ENCODE results near the gene PAX6.

PAX6 gene

DNA sequence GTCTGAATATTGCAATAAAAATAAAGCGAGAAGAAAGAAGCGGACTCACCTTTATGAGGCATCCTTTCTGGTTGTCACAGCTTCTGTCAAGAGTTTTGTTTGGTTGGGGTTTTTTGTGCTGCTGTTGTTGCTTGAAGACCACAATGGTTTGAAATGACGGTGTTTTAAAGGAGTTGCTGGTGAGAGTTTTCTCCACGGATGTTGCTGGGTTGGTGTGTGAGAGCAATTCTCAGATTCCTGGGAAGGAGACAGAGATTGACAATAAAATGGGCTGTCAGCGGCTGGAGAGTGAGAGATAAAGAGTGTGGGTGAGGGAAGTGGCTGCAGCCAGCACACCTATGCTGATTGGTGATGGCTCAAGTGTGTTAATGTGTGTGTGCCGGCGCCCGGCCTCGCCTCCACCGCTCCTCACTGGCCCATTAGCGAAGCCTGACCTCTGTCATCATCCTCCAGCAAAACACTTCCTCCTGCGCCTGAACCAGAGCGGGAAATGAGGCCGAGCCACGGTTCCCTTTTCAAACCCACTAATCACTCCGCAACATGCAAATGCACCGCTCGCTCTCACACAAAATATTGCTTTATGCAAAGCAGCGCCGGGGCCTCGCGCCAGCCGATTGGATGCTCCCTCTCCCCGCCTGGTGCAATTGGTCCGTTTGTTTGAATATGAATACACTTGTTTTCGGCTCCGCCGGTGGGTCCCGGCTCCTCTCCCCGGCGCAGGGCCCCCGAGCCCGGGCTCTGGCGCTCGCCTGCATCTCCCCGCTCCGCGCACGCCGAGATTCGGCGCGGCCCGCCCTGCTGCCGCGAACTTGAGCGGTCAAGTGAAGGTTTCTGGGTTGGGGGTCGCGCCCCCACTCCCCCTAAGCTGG is at the start of gene PAX6:
TSS of gene PAX6 (minus strand) at position 544 of the 869 bp plus-strand sequence. CDS start 4,911 bp downstream, outside the sequence.
- DNase-seq: peak; percentile 26

- DNase-seq: no peak
These were observed 49.3 kb upstream of the PAX6 start for GRCh38 chr11:31860391-31860790.

DNA sequence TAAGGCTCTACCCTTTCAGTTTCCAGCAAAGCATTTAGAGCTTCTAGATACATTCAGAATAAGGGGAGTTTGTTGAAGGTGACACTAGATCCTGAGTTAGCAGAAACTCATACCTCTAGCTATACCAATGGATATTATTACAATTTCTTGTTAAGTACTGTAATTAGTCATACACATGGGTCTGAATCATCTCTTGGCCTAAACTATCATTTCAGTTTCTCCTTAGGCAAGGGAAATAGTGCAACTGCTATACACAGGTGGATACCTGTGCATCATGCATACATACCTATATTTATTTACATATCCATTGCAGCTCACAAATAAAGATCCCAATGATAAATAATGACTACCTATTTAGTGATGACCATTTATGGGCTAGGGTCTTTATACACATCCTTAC is 45.1 kb upstream of the PAX6 start:
- DNase-seq: no peak

DNA sequence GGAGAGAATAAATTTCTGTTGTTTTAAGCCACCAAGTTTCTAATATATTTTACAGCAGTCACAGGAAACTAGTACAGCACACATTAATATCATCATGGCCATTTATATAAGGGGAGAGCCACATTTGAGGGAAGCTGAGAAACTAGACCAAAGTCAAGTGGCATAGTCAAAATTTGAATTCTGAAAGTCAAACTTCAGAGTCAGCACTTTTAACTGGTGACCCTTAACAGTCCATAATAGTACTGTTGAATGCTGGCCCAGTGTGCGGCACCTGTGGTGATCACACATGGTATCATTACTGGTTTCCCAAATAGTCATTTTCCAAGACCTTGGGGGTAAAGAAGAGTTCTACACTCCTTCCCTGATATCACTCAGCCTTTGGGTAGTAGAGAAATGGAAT is 44.3 kb upstream of the PAX6 start:
- DNase-seq: no peak

- DNase-seq: no peak
These were observed 39.2 kb upstream of the PAX6 start for GRCh38 chr11:31850365-31850764.

DNA sequence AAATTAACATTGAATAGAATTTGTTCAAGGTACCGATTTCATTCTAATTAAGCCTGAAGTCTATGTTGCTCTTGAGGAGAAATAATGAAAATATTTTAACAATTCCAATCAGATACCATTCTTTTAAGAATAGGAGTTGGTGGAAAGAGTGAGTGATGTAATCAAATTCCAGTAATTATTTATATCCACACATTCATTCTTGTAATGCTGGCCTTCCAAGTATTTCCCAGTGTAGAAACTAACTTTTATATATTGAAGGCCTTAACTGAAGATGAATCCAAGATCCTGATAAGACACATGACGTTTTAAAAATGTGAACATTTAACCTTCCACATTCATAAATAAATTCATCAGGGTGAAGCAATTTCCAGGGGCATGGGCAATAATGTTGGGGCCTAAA is 36.6 kb upstream of the PAX6 start:
- DNase-seq: no peak

DNA sequence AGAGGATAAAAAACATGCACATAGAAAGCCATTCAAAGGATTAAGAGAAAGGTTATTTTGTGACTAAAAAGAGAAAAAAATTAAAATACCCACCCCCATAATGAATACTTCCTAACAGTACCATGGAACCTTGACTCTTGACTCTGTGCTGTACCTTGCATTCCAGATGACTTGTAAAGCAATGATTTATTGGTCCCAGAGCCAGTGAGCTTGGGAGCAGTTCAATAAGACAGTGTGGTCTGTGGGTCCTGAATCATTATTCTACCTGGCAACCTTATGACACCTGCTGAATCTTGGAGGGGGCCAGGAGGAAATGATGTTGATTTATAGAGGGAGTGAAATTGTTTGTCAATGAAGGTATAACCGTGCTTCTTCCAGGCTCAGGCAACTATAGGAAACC is 34.2 kb upstream of the PAX6 start:
- no peak for DNase-seq

GRCh38 chr11:31844351-31844750 is 33.2 kb upstream of the PAX6 start:
- DNase-seq: no peak

- DNase-seq: no peak
These were observed 30.3 kb upstream of the PAX6 start for GRCh38 chr11:31841435-31841834.

DNA sequence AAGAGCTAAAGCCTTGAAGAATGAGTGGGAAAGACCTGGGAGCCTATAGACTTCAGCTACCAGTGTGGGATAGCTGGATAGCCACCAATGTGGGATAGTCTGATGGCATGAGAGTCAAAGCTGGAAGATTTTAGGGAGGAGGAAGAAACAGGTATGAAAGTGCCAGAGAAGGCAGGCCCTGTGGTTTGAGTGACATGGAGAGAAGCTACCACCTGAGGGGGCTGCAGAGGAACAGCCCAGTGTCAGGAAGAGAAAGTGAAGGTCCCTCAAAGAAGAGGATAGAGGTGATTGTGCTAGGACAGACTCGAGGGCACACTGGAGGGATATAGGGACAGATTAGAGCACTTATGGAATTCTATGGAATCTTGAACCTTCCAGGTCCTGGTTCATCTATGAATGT is 23.1 kb upstream of the PAX6 start:
- DNase-seq: no peak

- DNase-seq: no peak
These were observed 19.3 kb upstream of the PAX6 start for GRCh38 chr11:31830406-31830805.

DNA sequence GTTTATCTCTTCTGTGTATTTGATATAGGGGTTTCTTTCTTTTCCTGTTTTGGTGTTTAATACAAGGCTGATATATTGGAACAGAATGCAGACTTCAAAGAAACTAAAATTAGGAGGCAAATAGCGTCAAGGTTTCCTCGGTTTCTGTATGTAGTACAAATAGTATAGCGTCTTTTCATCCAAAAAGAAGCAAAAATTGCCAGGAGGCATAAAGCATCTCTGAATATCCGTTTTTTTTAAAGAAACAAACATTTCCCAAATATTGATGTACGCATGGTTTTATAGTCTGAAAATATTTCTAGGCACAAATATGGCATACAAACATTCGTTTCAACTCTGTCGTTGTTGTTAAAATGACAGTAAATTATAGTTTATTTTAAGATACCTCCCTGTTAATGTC is 17.1 kb upstream of the PAX6 start:
- no peak for DNase-seq

GRCh38 chr11:31827455-31828206 is 16.5 kb upstream of the PAX6 start:
- no peak for DNase-seq

- no peak for DNase-seq
These were observed 15.7 kb upstream of the PAX6 start for GRCh38 chr11:31826536-31827438.

GRCh38 chr11:31825838-31826484 is 14.8 kb upstream of the PAX6 start:
- DNase-seq: no peak

- DNase-seq: no peak
These were observed 14.0 kb upstream of the PAX6 start for GRCh38 chr11:31824879-31825837.

- DNase-seq: no peak
These were observed 13.3 kb upstream of the PAX6 start for GRCh38 chr11:31824332-31824878.

- DNase-seq: no peak
These were observed 12.7 kb upstream of the PAX6 start for GRCh38 chr11:31823644-31824331.

- DNase-seq: no peak
These were observed 12.0 kb upstream of the PAX6 start for GRCh38 chr11:31822927-31823643.

Data from GOT3 (cell line).